Hepatocyte (in vitro differentiated cells): ENCODE data around the gene TMEM150C.

Experiments
- EZH2 ChIP-seq: fragments of 200-600 bp; sonication (generic); IDR thresholded peaks from 2 replicates; pipeline ENCODE4 v1.6.1; 2016; ENCODE audit warnings: antibody characterized with exemption, mild to moderate bottlenecking, borderline replicate concordance
- EZH2phosphoT487 ChIP-seq: fragments of 200-600 bp; sonication (generic); IDR thresholded peaks from one replicate; pipeline ENCODE4 v1.6.1; 2018; ENCODE audit warnings: antibody characterized with exemption, mild to moderate bottlenecking, low read depth, moderate library complexity; ENCODE audit not compliant: unreplicated experiment, severe bottlenecking
- TF ChIP-seq, protein P1 (sequence below): fragments of 200-600 bp; sonication (generic); IDR thresholded peaks from 2 replicates; pipeline ENCODE4 v1.5.1; 2016; ENCODE audit warnings: antibody characterized with exemption, mild to moderate bottlenecking; ENCODE audit not compliant: poor library complexity

DNA sequence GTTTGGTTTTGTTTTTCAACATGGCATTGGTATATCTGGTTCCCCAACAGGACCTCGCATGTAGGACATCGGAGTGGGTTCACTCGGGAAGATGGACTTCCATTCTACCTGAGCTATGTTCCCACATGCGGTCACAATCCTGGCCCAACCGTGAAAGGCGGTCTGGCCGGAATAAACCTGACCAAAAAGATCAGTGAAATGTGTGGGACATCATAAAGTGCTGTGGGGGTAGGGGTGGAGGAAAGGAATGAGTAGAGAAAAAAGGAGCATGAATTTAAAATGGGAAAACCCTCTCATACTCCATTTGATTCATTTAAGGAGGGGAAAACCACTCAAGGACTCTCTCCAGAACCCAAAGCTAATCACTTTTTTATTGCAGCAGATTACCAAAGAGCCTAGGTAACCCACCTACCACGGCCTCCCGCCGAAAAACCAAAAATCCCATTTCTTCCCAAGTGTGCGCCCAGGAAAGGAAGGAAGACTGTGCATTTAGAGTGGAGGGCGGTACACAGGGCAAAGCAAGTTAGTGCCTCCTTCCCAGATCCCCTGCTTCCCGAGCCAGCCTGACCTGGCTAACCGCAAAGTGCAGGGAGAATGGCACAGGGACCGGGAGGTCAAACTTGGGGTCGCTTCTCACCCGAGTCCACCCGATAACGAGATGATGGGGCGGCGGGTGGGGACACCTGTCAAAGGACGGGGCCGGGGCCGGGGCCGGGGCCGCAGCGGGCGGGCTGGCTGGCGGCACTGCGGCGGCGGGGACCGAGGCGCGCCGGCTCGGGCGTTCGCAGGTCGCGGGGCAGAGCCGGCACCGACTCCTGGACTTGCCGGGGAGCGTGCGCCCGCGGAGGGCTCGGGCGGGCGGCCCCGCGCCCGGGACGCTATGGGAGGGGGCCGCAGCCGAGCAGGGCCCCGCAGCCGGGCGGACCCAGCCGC is 669 bp downstream of the TMEM150C start:
- TF ChIP-seq, protein P1, sequence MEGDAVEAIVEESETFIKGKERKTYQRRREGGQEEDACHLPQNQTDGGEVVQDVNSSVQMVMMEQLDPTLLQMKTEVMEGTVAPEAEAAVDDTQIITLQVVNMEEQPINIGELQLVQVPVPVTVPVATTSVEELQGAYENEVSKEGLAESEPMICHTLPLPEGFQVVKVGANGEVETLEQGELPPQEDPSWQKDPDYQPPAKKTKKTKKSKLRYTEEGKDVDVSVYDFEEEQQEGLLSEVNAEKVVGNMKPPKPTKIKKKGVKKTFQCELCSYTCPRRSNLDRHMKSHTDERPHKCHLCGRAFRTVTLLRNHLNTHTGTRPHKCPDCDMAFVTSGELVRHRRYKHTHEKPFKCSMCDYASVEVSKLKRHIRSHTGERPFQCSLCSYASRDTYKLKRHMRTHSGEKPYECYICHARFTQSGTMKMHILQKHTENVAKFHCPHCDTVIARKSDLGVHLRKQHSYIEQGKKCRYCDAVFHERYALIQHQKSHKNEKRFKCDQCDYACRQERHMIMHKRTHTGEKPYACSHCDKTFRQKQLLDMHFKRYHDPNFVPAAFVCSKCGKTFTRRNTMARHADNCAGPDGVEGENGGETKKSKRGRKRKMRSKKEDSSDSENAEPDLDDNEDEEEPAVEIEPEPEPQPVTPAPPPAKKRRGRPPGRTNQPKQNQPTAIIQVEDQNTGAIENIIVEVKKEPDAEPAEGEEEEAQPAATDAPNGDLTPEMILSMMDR: no peak
- no peak for TF ChIP-seq EZH2
- TF ChIP-seq EZH2phosphoT487: no peak
